Activated CD4-positive, alpha-beta T cell treated with anti-CD3 and anti-CD28 coated beads, Interleukin-2, amount 50 U/mL, for 1 hour (primary cell): ENCODE measurements around the gene TBC1D21.

Experiments
- DNase-seq: peaks from one replicate; pipeline ENCODE4 v3.0.0-alpha.2; 2020

TBC1D21 gene

GRCh38 chr15:73865379-73865778 is 8.0 kb upstream of the TBC1D21 start:
- no peak for DNase-seq

GRCh38 chr15:73865904-73866303 is 7.5 kb upstream of the TBC1D21 start:
- DNase-seq = no peak

- no peak for DNase-seq
Measured at GRCh38 chr15:73866481-73866880, 6.9 kb upstream of the TBC1D21 start.

GRCh38 chr15:73866881-73867410 is 6.4 kb upstream of the TBC1D21 start:
- DNase-seq = no peak

- no peak for DNase-seq
Measured at GRCh38 chr15:73867426-73867825, 5.9 kb upstream of the TBC1D21 start.

GRCh38 chr15:73867956-73868355 is 5.4 kb upstream of the TBC1D21 start:
- DNase-seq = no peak

- DNase-seq = no peak
Measured at GRCh38 chr15:73869216-73869995, 4.0 kb upstream of the TBC1D21 start.

GRCh38 chr15:73870700-73871408 is 2.5 kb upstream of the TBC1D21 start:
- DNase-seq = no peak

GRCh38 chr15:73872346-73872745 is 1.0 kb upstream of the TBC1D21 start:
- no peak for DNase-seq

GRCh38 chr15:73873889-73874511 is 636 bp downstream of the TBC1D21 start:
- DNase-seq = no peak

GRCh38 chr15:73879426-73879825 is 6.1 kb downstream of the TBC1D21 start:
- DNase-seq = no peak

- DNase-seq = no peak
Measured at GRCh38 chr15:73881579-73882320, 8.4 kb downstream of the TBC1D21 start.

- DNase-seq = no peak
Measured at GRCh38 chr15:73882761-73883419, 9.5 kb downstream of the TBC1D21 start.

GRCh38 chr15:73884159-73884558 is 10.8 kb downstream of the TBC1D21 start:
- DNase-seq = no peak

- no peak for DNase-seq
Measured at GRCh38 chr15:73885954-73886700, 12.8 kb downstream of the TBC1D21 start.

- DNase-seq = no peak
Measured at GRCh38 chr15:73886717-73887345, 13.5 kb downstream of the TBC1D21 start.

GRCh38 chr15:73887481-73887880 is 14.1 kb downstream of the TBC1D21 start:
- DNase-seq = no peak

- DNase-seq = no peak
Measured at GRCh38 chr15:73888224-73889041, 15.1 kb downstream of the TBC1D21 start.

GRCh38 chr15:73889053-73889761 is 15.8 kb downstream of the TBC1D21 start:
- DNase-seq = no peak

GRCh38 chr15:73889762-73890124 is 16.4 kb downstream of the TBC1D21 start:
- no peak for DNase-seq
